ENCODE data around the gene MZF1. TPM values are rescaled to one million over a fixed set of nuclear protein-coding genes. Genes with fewer than 3 reads are reported as not detected.

Gene MZF1
- total RNA-seq, 1 donor from 2014 or later = 12.4 TPM

- no peak for DNase-seq (ENCODE audit: low spot score)
These were observed 54.7 kb downstream of the MZF1 start for GRCh38 chr19:58518256-58519086.

GRCh38 chr19:58516964-58517833 is 55.9 kb downstream of the MZF1 start:
- intact Hi-C loops (cut with DNase I) = no loop called here
- DNase-seq (ENCODE audit: low spot score) = no peak

More at GRCh38 chr19:58518256-58519086, 54.7 kb downstream of the MZF1 start:
- intact Hi-C loops (cut with DNase I) = loop anchor here (1.0 to 2.0 kb wide), 2 partner anchors 12 to 36 kb away; partner anchors contain the start of gene CHMP2A

- intact Hi-C loops (cut with DNase I) = no loop called here
- DNase-seq (ENCODE audit: low spot score) = no peak
These were observed 56.8 kb downstream of the MZF1 start for GRCh38 chr19:58516246-58516836.

- no peak for DNase-seq (ENCODE audit: low spot score)
- intact Hi-C loops (cut with DNase I) = no loop called here
These were observed 57.9 kb downstream of the MZF1 start for GRCh38 chr19:58515259-58515658.

- intact Hi-C loops (cut with DNase I) = no loop called here
- DNase-seq (ENCODE audit: low spot score) = no peak
These were observed 58.5 kb downstream of the MZF1 start for GRCh38 chr19:58514564-58515022.

GRCh38 chr19:58513694-58514563 is 59.2 kb downstream of the MZF1 start:
- intact Hi-C loops (cut with DNase I) = no loop called here
- DNase-seq (ENCODE audit: low spot score) = peak; percentile 94

GRCh38 chr19:58513213-58513693 is 59.9 kb downstream of the MZF1 start:
- intact Hi-C loops (cut with DNase I) = no loop called here
- no peak for DNase-seq (ENCODE audit: low spot score)

Small RNAs within 50 kb of the gene (microRNA-seq; reads per million reads assigned to microRNA genes)
- not detected for gene MIR6807

Other genes with a start within 250 kb of the MZF1 start
- gene ZSCAN22, start 246.3 kb downstream of the MZF1 start, total RNA-seq = 2.1 TPM
- gene A1BG, start 219.8 kb downstream of the MZF1 start, total RNA-seq = 5.2 TPM
- gene ZNF497, start 210.6 kb downstream of the MZF1 start, total RNA-seq = 0.40 TPM
- 0.54 TPM for gene ZNF837, start 192.3 kb downstream of the MZF1 start, total RNA-seq
- 394 TPM for gene RPS5, start 186.1 kb downstream of the MZF1 start, total RNA-seq
- gene RNF225, start 177.7 kb downstream of the MZF1 start, total RNA-seq = not detected
- 19.8 TPM for gene ZNF584, start 164.7 kb downstream of the MZF1 start, total RNA-seq
- gene ZNF132, start 133.2 kb downstream of the MZF1 start, total RNA-seq = 5.4 TPM
- gene ZNF324B, start 121.7 kb downstream of the MZF1 start, total RNA-seq = 3.7 TPM
- 5.1 TPM for gene ZNF324, start 106.3 kb downstream of the MZF1 start, total RNA-seq
- gene ZNF446, start 97.0 kb downstream of the MZF1 start, total RNA-seq = 5.8 TPM
- 2.0 TPM for gene SLC27A5, start 61.3 kb downstream of the MZF1 start, total RNA-seq
- gene ZBTB45, start 53.5 kb downstream of the MZF1 start, total RNA-seq = 13.8 TPM
- gene TRIM28, start 29.3 kb downstream of the MZF1 start, total RNA-seq = 140 TPM
- gene CHMP2A, start 18.2 kb downstream of the MZF1 start, total RNA-seq = 138 TPM
- gene UBE2M, start 14.7 kb downstream of the MZF1 start, total RNA-seq = 111 TPM